NCI-H2196 treated with DMSO at 0.1 percent for 48 hours (cell line): ENCODE measurements around the gene TXNDC15.
"Not testable (repeated sequence)": the region's sequence is repeated elsewhere in the genome, so short reads cannot be mapped to it uniquely, and the experiment has no call there.

Experiments
- DNase-seq: peaks from one replicate; lab custom pipeline; 2025; ENCODE audit not compliant: unreplicated experiment; lab: John Stamatoyannopoulos, UW

Gene TXNDC15

DNA sequence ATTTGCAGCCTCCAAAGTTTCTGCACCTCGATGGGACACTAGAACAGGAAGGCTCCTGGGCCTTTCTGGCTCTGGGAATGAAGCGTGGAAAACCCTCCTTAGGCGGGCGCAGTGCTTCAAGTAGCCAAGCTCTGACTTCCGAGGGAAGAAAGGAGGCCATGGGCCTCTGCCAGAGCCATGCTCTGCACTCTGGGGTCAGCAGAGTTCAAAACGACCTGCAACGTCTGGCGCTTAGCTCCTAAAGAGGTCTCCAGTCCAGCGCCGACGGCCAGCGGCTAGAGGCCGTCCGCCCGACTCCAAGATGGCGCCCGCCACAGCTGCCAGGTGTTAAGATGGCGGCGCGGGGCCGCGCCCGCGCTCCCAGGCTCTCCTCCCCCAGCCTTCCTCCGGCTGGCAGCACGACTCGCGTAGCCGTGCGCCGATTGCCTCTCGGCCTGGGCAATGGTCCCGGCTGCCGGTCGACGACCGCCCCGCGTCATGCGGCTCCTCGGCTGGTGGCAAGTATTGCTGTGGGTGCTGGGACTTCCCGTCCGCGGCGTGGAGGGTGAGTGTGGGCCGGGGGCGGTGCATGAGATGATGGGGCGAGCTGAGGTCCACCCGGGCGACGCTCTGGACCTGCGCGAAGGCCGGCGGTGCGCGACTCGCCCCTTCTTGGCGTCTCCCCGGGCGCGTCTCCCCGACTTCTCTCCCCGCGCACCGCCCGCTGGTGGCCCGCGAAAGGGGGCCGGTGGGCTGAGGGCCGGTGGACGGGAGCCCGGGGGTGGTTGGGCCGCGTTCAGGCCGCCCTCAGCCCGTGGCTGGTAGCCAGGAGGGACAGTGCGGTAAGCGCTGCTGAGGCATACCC lies at the start of gene TXNDC15:
Gene TXNDC15 (plus strand): TSS at position 385 of the 844 bp plus-strand sequence. CDS start 57 bp downstream, at position 442.
- DNase-seq: peak; percentile 74

GRCh38 chr5:134824681-134825080 lies 49.5 kb upstream of the TXNDC15 start:
- DNase-seq: no peak

GRCh38 chr5:134825212-134825611 lies 49.0 kb upstream of the TXNDC15 start:
- DNase-seq: no peak

DNA sequence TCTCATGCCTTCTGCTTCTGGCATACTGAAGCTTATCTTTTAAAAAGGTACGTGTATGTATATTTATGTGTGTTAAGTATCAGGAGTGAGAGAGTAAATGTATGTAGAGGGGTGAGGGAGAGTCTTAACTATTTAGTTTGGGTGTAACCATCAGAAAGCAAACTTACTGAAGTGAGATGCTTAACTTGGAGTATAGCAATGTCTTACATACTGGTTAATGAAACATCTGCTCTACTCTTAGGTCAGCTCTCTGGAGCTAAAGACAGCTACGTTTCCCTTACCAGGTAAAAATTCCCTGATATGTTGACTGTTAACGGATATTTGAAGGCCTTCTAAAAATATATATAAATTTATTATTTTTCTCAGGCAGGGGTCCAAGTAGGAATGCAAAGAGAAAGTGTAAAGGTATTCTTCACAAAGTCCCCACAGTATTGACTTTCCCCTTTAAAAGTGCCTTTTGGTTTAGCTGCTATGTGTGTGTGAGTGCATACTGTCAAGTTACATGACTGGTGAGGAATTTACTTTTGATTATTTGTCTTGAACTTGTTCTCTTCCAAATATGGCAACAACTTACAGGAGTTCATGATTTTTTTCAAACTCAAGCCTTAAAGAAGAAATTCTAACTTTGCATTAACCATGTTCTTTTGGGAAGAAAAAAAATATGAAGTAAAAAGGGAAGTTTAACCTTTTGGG lies 40.7 kb upstream of the TXNDC15 start:
- no peak for DNase-seq

DNA sequence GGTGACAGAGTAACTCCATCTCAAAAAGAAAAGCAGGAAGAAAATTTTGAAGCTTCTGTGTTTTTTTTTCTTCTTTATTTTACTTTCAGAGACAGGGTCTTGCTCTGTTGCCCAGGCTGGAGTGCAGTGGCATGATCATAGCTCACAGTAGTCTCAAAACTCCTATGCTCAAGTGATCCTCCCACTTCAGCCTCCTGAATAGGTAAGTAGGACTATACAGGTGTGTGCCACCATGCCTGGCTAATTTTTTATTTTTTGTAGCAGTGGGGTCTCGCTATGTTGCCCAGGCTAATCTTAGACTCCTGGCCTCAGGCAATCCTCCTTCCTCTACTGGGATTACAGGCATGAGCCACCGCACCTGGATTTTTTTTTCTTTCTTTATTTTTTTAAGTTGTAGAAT lies 38.5 kb upstream of the TXNDC15 start:
- DNase-seq: no peak

GRCh38 chr5:134837530-134838181 lies 36.5 kb upstream of the TXNDC15 start:
- DNase-seq: no peak

GRCh38 chr5:134838361-134838760 lies 35.8 kb upstream of the TXNDC15 start:
- not testable (repeated sequence) for DNase-seq

DNA sequence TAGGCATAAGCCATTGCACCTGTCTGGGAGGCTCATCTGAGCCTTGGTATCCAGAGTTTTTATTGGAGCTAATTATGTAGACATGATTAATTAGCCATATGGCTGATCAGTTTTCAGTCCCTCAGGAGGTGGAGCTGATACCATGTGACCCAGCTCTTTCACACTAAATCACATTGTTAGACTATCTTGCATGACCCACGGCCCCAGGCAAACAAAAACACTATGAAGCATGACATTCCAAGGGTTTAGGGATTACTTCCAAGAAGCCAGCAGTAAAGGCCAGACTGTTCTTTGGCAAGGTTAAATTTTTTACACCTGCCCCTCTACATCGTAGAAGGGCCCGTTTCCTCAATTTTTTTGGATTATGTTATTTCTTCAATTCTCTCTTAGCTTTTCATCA lies 33.4 kb upstream of the TXNDC15 start:
- no peak for DNase-seq

- no peak for DNase-seq
These were observed 29.9 kb upstream of the TXNDC15 start for GRCh38 chr5:134844252-134844651.

DNA sequence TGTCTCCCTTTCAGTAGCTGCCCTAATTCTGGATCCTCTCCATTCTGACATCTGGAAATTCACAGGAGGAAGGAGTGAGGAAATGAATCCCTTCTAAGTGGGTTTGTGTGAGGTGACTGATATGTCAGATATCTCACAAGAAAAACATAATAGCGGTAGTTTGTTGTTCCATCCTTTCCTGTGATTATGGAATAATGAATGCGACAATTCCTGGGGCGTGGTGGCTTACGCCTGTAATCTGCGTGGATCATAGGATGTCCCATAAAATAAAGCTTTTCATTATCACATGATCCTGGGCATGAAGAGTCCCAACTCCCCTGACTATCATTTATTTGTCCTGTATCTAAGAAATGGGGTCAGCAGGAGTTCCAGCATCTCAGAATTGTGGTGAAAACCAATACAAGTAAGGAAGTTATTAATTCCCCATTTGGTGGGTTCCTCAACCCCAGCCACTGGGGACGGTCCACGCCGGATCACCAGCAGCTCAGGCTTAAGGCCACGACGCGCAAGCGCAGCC lies 28.8 kb upstream of the TXNDC15 start:
- no peak for DNase-seq

- peak; percentile 80 for DNase-seq
These were observed 28.1 kb upstream of the TXNDC15 start, which contains the start of gene C5orf24 for GRCh38 chr5:134845852-134846640. Gene C5orf24 (plus strand): TSS chr5:134845968. CDS start chr5:134854901, 8,933 bp downstream.

- no peak for DNase-seq
These were observed 27.6 kb upstream of the TXNDC15 start for GRCh38 chr5:134846641-134846960.

GRCh38 chr5:134849434-134849933 lies 24.7 kb upstream of the TXNDC15 start:
- DNase-seq: not testable (repeated sequence)

DNA sequence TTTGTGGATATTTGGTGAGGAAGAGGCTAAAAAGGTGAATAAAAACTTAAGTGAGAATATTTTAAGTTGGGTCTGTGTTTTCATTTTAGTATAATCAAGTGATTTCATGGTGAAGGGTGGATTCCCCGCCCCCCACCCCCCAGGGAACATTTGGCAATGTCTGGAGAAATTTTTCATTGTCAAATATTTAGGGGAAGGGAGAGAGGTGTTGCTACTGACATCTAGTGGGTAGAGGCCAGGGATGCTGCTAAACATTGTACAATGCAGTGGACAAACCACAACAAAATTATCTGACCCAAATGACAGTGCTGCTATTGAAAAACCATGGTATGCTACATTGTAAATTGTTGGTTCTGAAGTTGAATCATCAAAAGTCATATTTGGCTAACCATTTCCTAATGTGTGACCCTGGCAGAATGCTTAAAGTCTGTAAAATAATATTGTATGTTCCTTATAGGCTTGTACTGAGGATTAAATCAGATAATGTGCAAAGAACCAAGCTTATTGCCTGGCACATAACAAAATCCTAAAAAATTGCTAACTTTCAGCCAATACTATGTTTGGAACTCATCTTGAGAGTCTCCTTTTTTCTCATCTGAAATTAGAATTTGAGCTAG lies 22.8 kb upstream of the TXNDC15 start:
- peak; percentile 25 for DNase-seq

GRCh38 chr5:134856465-134856864 lies 17.7 kb upstream of the TXNDC15 start:
- DNase-seq: not testable (repeated sequence)

DNA sequence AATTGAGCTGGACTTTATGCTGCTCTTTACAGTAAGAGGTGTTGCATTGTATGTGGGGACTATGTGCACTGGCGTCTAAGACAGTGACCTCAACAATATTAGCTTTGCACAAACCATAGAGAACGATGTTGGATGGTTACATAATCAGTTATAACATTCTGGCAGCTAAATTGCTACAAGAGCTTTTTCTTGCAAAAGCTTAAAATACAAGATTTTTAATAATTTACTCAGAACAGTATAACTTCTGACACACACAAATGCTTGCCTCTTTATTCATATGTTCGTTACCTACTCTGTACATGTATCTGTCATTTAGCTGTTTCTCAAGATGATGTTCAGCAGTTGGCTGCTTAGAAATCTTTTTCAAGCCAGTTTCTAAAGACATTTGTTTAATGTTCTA lies 16.8 kb upstream of the TXNDC15 start:
- DNase-seq: no peak

DNA sequence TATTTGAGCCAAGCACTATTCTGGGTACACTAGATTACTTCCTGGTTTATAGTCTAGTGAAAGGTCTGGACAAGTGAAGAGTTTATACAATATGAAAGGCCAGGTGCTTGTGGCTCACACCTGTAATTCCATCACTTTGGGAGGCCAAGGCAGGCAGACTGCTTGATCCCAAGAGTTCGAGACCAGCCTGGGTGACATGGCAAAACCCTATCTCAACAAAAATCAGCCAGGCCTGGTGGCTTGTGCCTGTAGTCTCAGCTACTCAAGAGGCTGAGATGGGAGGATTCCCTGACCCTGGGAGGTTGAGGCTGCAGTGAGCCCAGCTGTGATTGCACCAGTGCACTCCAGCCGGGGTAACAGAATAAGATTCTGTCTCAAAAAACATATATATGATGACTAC lies 9.5 kb upstream of the TXNDC15 start:
- no peak for DNase-seq

GRCh38 chr5:134873494-134873893 lies 677 bp upstream of the TXNDC15 start:
- no peak for DNase-seq

DNA sequence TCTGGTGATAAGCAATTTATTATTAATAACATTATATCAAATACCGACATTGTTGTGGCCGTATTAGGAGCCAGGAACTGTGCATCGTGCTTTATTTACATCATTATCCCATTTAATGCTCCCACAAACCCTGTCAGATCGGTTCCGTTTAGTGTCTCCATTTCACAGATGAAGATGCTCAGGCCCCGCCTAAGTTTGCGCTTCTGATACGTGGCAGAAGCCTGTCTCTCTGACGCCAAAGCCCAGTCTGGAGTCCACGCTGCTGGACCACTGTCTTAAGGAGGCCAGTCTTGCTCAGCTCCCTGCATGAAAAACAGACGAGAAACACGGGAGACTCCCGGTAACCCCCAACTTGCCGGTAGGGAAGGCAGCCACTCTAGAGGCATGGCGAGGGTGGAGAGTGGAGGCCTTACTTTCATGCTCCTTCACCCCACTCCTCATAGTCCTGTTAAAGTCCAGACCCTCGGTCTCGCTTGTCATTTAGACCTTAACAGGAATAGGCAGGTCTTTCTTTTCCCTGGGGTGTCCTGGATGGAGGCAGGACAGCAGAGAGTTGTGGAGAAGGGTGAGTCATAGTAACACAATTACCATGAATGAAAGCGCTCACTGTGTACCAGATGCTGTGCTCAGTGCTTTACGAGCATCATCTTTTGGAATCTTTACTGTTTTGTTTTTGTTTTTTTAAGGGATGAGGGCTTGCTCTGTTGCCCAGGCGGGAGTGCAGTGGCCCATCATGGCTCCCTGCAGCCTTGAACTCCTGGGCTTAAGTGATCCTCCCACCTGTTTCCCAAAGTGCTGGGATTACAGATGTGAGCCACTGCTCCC lies 872 bp downstream of the TXNDC15 start:
- DNase-seq: peak; percentile 22
